Glutamatergic neuron (in vitro differentiated cells): ENCODE data around the gene MTMR2. TPM values are rescaled to one million over a fixed set of nuclear protein-coding genes. Genes with fewer than 3 reads are reported as not detected.

Experiments
- DNase-seq: peaks from one replicate; pipeline ENCODE4 v3.0.0; 2022
- H3K27ac Mint-ChIP-seq: one replicate; pipeline ENCODE4 v1.8.0; 2020; ENCODE audit warnings: mild to moderate bottlenecking, mixed read lengths, inconsistent platforms; ENCODE audit not compliant: unreplicated experiment
- H3K27me3 Mint-ChIP-seq: one replicate; pipeline ENCODE4 v1.8.0; 2020; ENCODE audit warnings: mild to moderate bottlenecking, moderate library complexity, mixed read lengths, inconsistent platforms; ENCODE audit not compliant: unreplicated experiment
- H3K36me3 Mint-ChIP-seq: one replicate; pipeline ENCODE4 v1.8.0; 2020; ENCODE audit warnings: mild to moderate bottlenecking, mixed read lengths, inconsistent platforms; ENCODE audit not compliant: unreplicated experiment
- H3K4me1 Mint-ChIP-seq: one replicate; pipeline ENCODE4 v1.8.0; 2020; ENCODE audit warnings: mild to moderate bottlenecking, low read depth, mixed read lengths, inconsistent platforms; ENCODE audit not compliant: unreplicated experiment
- H3K4me3 Mint-ChIP-seq: one replicate; pipeline ENCODE4 v1.8.0; 2020; ENCODE audit warnings: mild to moderate bottlenecking, mixed read lengths, inconsistent platforms; ENCODE audit not compliant: unreplicated experiment
- H3K9me3 Mint-ChIP-seq: one replicate; pipeline ENCODE4 v1.8.0; 2020; ENCODE audit warnings: mild to moderate bottlenecking, moderate library complexity, mixed read lengths, inconsistent platforms; ENCODE audit not compliant: unreplicated experiment
- total RNA-seq: library from RNA; stranded (reverse); fragmentation: NEBNext Ultra II Directional; extraction: Animal tissue kit (Norgen Biotek cat#: 25700); gene quantifications from one replicate; pipeline ENCODE4 v1.2.1, GENCODE V29; 2021; ENCODE audit not compliant: unreplicated experiment
- TF ChIP-seq, protein P1 (sequence below): fragments of 200-600 bp; sonication (generic); IDR thresholded peaks from one replicate; pipeline ENCODE4 v1.5.0; 2021; ENCODE audit not compliant: partially characterized antibody, unreplicated experiment

Gene MTMR2
- total RNA-seq, 1 donor from 2014 or later = 47.4 TPM

DNA sequence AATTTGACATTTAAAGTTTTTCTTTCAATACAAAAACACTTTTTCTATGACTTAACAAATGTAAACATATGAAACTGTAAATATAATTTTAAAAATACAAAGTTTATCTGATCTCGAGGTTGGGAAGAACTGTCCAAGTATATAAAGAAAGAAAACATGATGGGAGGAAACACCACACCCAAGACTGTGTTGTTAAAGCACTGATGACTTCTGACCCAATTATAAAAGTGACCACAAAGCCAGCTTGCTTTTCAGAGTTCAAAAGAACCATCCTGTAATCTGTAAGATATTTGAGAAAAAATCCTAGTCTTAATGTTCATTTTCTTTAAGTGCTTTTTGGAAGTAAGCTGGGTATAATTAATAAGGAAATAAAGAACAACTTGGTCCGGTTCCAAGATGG lies 118.0 kb downstream of the MTMR2 start:
- Mint-ChIP-seq H3K4me3 (no peak overlapping the region), H3K27ac (no peak overlapping the region), H3K27me3 (no peaks in the 10 kb centered on the region), H3K36me3 (peaks cover 32% of the 10 kb centered on the region), H3K4me1 (no peaks in the 10 kb centered on the region), H3K9me3 (peaks cover 2% of the 10 kb centered on the region)
- TF ChIP-seq, protein P1, sequence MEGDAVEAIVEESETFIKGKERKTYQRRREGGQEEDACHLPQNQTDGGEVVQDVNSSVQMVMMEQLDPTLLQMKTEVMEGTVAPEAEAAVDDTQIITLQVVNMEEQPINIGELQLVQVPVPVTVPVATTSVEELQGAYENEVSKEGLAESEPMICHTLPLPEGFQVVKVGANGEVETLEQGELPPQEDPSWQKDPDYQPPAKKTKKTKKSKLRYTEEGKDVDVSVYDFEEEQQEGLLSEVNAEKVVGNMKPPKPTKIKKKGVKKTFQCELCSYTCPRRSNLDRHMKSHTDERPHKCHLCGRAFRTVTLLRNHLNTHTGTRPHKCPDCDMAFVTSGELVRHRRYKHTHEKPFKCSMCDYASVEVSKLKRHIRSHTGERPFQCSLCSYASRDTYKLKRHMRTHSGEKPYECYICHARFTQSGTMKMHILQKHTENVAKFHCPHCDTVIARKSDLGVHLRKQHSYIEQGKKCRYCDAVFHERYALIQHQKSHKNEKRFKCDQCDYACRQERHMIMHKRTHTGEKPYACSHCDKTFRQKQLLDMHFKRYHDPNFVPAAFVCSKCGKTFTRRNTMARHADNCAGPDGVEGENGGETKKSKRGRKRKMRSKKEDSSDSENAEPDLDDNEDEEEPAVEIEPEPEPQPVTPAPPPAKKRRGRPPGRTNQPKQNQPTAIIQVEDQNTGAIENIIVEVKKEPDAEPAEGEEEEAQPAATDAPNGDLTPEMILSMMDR = no peak
- no peak for DNase-seq

DNA sequence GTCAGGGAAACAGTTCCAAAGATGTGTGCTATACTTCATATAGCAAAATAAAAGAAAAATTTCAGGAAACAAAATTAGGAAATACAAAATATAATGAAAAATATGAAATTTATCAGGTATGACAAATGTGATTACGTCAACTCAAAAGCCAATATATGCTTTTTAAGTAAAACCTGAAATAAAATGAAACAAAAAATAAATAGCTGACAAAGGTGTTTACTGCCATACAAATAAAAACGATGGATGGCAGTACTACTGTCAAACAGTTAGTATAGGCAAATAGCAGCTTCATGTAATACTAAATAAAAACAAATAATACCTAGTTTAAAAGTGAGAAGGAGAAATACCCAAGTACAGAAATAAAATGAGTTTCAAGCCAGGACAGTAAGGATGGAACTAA lies 119.9 kb downstream of the MTMR2 start:
- DNase-seq = no peak
- no peaks in the 10 kb centered on the region for H3K4me1 Mint-ChIP-seq
- TF ChIP-seq, protein P1 = no peak
- H3K27me3 Mint-ChIP-seq = no peaks in the 10 kb centered on the region
- no peak overlapping the region for H3K4me3 Mint-ChIP-seq
- no peak overlapping the region for H3K27ac Mint-ChIP-seq
- H3K36me3 Mint-ChIP-seq = peaks cover 19% of the 10 kb centered on the region
- H3K9me3 Mint-ChIP-seq = peaks cover 2% of the 10 kb centered on the region

DNA sequence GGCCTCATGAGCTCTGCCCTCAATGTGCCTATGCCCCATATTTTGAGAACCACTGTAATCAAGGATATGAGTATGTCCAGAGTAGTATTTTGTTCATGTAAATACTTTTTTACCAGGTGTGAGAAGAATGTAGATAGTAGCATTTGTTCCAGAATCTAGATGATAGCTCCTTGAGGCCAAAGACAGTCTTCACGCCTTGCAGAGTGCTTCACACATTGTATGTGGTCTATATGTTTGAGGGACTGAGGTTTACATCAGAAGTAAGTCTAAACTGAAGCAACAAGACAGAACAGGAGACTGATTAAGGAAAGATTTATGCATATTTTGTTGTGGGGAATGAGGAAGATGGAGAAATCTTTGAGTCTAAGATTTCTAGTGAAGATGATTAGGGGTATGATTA lies 121.1 kb downstream of the MTMR2 start:
- TF ChIP-seq, protein P1 = no peak
- H3K9me3 Mint-ChIP-seq = no peaks in the 10 kb centered on the region
- no peak for DNase-seq
- H3K36me3 Mint-ChIP-seq = peaks cover 7% of the 10 kb centered on the region
- H3K27me3 Mint-ChIP-seq = no peaks in the 10 kb centered on the region
- no peaks in the 10 kb centered on the region for H3K4me1 Mint-ChIP-seq
- no peak overlapping the region for H3K27ac Mint-ChIP-seq
- H3K4me3 Mint-ChIP-seq = no peak overlapping the region

GRCh38 chr11:95800438-95800837 lies 123.5 kb downstream of the MTMR2 start:
- no peaks in the 10 kb centered on the region for H3K27me3 Mint-ChIP-seq
- H3K4me3 Mint-ChIP-seq = no peak overlapping the region
- TF ChIP-seq, protein P1 = no peak
- H3K36me3 Mint-ChIP-seq = no peaks in the 10 kb centered on the region
- DNase-seq = no peak
- no peaks in the 10 kb centered on the region for H3K9me3 Mint-ChIP-seq
- no peaks in the 10 kb centered on the region for H3K4me1 Mint-ChIP-seq
- H3K27ac Mint-ChIP-seq = no peak overlapping the region

- peaks cover 5% of the 10 kb centered on the region for H3K4me1 Mint-ChIP-seq
- H3K4me3 Mint-ChIP-seq = no peak overlapping the region
- TF ChIP-seq, protein P1 = no peak
- H3K9me3 Mint-ChIP-seq = no peaks in the 10 kb centered on the region
- peak overlapping the region; percentile 0 for H3K27ac Mint-ChIP-seq
- H3K36me3 Mint-ChIP-seq = no peaks in the 10 kb centered on the region
- DNase-seq = no peak
- no peaks in the 10 kb centered on the region for H3K27me3 Mint-ChIP-seq
Observed at GRCh38 chr11:95799546-95799945, 124.4 kb downstream of the MTMR2 start.
